Kasumi-1 (cell line): ENCODE measurements around the gene HOXA3.

ENCODE experiments used
- DNase-seq, 2 experiments: peaks; one replicate each; lab custom pipeline; 2025; lab: John Stamatoyannopoulos, UW

The HOXA3 gene

DNA sequence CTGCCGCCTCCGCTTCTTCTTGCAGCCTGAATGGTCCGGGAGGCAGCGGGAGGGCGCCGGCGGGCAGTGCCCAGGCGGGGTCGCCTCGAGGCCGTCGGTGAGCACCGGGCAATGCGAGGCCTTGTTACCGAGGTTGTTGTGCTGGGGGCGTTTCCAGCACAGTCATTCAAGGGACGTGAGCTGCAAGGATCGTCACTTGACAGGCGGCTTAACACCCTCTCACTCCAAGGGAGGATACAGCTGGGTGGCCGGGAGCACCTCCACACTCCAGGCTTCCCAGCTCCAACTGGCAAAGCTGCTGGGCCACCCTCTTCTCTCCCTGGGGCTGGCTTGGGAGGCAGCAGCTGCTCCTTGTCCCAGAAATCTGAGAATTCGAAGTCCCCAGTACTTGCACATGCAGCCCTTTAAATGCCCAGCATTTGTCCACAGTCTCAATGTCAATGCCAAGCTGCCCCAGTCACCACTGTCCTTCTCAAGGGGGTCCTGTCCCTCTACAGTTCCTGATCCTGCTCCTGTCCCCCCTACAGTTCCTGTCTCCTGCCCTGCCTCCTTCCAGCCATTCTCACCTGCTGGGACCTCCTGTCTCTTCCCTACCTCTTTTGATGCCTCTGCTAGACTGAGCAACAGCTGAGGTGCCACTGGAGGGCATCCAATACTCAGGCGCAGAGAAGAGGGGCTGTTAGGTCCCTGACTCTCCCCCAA is 37.1 kb upstream of the HOXA3 start:
- no peak for DNase-seq

DNA sequence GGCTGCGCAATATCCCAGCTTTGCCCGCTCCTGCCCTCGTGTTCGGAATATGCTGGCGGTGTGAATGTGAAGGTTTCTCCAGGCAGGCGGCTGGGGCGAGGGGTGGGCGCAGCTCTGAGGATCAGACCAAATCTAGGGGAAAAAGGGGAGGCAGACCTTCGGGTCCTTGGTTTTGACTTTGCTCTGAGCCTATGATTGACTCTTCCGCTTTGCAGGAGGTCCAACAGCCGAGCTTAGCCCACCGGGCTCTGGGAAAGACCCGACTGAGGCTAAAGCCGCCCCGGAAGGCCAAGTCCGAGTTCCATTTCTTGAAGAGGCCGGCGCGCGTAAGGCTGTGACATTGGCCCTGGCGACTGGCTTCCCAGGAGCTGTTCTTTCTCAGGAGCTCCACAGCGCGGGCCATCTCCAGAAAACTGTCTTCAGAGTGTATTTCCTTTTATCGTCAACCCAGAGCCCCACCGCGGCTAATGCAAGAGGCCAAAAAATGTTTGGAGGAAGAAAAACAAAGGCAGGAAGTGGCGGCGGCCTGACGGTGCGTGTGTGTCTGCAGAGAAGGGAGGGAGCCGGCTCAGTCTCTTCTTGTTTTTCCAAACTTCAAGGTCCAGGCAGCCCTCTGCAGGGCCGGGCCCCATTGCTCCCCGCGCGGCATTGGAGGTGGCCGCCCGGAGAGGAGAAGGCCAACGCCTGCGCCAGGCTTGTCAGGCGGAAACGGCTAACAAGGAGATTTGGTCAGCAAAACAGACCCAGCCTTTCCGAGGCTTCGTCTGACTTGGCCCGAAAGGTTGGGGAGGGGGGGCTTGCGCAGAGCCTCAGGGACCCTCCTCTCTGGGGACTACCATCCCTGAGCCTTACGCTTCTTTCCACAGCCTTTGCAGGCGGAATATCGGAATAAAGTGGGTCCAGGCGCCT is 36.3 kb upstream of the HOXA3 start:
- peak; percentile 72 to 79 for DNase-seq

DNA sequence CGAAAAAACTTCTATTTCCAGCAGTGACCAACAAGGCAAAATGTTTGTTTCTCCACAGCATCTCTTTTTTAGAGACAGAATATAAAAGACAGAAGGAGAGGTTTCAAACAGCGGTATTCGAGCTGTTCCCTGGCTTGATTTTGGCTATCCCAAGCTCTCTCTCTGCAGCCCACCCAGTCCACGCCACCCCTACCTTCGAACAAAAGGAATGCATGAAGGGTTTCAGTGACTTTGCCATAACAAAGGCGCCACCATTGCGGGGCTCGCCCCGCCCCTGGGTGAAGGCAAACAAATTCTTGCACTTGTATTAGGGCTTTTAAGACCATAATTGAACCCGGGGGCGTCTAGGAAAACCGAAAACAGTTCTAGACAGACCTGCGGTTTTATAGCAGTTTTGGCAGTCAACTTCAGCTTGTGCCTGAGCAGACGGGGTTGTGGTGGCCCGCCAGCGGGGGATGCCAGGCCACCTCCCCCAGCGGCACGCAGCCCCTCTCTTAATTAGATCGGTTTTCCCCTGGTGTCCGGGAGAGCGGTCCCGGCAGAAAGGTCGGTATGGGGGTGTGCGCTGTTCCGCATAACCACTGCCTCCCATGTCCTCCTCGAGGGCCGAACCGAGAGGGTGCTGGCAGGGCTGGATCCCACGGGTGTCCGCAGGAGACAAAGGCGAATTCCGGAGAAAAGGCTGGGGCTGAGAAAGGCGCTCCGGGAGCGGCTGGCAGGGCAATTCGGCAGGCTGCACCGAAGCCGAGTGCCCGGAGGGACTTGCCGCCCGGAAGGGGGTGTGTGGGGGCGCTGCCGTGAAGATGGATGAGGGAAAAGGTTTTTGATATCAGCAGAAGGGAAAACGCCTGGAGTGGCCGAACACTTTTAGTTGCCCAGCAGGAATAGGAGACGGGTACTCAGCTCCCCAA is 35.3 kb upstream of the HOXA3 start:
- peak in 1 of 2 experiments; percentile 49 for DNase-seq

DNA sequence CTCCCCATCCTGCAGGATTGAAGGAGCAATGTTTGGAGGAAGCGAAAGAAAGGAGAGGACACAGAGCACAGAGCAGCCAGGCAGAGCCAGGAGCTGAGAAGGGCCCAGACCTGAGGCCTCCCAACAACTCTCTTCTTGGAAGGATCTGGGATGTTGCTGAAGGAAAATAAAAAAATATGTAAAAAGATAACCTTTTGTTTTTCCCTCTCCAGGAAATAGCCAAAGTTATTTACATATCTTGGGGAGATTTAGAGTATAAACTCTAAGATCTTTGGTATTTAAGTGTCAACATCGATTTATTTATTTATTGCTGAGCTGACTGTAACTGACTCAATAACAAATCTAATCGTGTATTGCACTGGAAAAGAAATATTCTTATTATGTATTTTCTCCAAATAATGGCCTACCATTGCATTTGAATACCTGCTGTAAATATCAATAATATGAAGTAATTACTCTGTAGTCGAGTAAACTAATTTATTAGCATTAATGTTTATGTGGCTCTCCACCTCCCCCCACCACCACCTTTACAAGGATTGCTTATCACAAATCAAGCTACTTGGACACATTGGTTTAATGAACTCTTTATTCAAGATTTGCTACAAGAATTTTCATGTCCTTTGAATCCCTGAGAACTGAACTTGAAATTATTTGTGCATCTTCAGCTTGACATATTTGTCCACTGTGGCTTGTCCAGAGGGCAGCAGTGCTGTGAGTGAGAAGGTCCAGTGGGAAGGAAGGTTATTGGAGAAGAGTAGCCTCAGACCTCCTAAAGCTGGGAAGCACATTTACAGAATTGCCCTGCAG is 34.5 kb upstream of the HOXA3 start:
- DNase-seq: no peak

DNA sequence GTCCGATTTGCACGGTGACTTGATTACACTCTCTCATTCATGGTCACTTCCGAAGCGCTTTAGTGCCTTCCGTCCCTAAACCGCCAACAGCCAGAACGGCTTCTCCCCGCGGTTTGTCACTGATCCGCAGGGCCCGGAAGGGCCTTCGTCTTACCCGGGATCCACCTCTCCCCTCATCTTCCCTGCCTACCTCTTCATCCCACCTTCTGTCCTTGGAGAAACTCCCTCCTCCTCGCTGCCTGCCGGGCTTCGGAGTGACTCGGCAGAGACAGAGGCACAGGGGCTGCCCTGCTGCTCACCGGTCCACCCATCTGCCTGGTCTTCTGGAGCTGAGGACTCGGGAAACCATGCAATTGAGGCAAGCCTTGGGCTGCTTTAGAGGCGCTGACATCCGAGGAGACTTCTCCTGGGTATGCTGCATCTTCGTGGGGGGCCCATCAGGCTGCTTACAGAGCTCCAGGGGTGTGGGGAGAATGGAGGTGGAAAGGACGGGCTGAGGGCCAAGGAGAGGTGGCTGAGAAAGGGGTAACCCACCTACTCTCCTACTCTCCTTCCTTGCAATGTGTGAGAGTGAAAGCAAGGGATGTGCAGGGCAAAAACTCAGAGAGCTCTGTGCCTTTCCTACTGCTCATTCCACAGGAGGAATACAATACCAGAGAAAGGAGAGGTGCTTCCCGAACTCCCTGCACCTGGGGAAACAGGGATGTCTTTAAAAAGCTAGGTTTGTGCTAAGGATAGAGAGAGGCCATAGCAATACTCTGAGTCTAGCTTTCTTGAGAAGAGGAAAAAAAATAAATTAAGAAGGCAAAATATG is 33.7 kb upstream of the HOXA3 start:
- no peak for DNase-seq

DNA sequence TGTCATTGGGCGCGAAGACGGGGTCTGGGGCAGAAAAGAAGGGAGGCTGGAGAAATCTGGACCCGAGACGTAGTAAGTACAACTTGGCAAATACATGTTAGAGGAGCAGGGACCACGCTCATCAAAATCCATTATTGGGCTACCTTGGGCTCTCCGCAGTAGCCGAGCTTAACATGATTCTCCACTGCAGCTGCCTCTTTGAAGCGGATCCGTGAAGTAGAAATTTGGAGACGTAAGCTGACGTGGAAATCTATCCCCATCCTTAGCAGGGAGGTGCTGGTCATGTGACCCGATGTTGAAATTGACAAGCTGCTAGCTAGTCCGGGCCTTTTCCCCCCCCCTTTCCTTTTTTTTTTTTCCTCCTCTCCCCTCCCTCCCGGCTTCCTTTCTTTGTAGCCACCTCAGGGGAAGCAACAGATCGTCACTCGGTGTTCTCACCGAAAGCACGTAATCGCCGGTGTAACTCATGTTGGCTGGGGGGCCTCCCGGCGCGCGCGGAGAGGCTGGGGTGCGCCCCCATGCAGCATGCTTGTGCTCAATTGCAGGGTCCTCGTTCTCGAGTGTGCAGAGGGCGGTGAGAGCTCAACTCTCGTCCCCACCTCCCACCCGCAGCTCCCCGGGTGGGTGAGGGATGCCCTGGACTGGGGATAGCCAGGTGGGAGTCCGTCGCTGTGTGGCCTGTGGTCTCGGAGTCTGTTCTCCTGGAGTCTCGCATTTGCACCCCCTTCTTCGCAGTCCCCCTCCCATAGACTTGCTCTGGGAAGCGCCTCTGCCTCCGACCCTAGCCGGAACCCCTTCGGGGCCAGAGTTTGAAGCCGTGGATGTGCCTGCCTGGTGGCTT is 32.9 kb upstream of the HOXA3 start, which contains the start of gene HOXA11:
HOXA11 (minus strand) TSS at position 220 of the 841 bp plus-strand sequence; CDS start at position 132, 88 bp downstream.
- peak; percentile 52 to 62 for DNase-seq

DNA sequence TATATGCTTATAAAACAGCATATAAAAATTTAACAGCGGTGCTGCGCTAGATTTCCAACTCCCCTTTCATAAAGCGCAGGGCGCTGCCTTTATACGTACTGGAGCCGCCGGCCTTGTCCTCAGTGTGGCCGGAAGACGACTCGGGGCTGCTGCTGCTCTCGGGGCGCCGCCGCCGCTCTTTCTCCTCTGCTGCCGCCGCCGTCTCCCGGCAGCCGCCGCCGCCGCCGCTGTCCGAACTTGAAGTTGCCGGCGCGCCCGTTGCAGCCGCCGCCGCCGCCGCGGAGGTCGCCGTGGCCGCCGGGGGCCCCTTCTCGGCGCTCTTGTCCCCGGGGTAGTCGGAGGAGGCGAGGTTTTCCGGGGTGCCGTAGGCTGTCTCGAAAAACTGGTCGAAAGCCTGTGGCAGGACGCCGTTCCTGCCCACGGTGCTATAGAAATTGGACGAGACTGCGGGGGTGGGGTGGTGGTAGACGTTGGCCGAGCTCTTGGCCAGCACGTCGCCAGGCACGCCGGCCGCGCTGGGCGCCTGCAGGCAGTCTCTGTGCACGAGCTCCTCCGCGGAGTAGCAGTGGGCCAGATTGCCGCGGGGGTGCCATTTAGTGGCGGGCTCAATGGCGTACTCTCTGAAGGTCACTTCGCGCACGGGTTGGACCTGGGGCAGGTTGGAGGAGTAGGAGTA is 32.1 kb upstream of the HOXA3 start:
- peak; percentile 42 to 57 for DNase-seq

DNA sequence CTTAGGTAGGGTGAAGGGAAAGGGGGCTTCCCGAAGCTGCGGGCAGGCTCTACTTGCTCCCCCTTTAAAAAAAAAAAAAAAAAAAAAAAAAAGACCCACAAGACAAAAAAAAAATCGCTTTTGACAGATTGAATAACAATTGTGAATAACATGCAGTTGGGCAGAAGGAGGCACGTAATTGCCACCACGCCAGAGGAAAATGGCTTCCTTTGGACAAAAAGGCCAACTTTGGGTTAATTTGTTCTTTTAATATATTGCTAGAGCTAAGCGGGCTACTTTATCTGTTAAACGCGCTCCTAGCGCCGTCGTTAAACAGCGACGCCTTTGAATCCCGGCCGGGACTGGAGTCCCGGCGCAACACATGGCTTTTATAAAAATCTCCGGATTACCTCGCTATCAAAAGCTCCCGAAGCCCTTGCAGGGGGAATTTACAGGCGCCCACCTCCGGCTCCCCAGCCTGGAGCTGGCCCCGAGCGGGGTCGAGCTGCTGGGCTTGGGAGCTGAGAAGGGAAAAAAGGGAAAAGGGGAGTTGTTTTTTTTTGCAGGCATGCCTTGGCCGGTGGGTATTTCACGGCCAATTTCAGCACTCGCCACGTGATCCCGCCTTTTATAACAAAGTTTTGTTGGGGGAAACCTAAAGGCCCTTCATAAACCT is 31.4 kb upstream of the HOXA3 start:
- peak; percentile 48 to 55 for DNase-seq

DNA sequence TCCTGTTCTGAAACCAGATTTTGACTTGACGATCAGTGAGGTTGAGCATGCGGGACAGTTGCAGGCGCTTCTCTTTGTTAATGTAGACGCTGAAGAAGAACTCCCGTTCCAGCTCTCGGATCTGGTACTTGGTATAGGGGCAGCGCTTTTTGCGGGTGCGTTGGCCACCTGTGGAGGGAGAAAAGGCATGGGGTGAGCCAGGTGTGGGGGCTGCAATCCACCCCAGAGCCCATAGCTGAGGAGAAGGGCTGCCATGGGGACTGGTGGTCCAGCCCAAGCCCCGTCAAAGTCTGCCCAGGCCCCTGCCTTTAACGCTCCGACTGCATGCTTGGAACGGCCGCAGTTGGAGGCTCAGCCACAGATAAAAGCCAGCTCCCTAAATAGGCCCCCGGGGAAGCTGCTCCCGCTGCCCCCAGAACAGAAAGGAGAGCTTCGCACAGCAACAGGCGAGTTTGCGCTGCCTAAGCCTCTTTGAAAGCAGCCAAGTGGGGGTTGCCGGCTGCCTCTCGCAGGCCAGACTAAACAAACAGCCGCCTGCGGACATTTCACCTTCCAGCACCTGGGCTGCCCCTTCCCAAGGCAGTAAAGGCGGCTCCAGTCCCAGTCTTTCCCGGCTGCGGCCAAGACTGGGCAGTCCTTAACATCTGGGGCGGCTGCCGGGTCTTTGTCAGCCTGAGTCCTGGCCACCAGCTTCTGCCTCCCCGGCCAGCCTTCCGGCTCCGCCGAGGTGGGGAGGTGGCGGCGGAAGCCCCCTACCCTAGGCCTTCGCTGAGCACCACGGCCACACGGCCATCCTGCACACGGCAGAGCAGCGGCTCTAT is 30.7 kb upstream of the HOXA3 start:
- no peak for DNase-seq

DNA sequence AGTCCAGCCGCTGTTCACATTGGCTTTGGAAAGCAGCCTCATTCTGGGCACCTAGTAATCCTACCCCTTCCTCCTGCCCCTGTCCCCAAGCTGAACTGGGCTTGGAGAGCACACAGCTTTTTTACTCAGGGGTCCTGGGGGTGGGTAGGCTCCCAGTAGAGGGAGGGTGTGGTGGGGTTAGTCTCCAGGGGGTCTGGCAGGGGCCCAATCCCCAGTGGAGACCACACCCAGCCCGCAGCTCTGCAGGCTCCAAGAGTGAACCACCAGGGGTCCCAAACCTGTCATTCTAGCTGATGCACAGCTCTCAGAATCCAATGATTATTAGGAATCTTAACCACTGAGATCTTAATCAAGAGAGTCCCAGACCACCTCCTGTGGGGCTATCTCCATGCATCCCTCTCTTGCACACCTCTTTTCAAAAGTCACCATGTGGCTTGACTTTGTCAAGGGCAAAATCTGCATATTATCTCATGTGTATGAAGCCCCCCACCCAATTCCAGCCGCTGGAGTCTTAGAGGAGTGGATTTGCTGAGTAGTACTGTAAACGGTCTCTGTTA is 30.0 kb upstream of the HOXA3 start:
- DNase-seq: no peak

DNA sequence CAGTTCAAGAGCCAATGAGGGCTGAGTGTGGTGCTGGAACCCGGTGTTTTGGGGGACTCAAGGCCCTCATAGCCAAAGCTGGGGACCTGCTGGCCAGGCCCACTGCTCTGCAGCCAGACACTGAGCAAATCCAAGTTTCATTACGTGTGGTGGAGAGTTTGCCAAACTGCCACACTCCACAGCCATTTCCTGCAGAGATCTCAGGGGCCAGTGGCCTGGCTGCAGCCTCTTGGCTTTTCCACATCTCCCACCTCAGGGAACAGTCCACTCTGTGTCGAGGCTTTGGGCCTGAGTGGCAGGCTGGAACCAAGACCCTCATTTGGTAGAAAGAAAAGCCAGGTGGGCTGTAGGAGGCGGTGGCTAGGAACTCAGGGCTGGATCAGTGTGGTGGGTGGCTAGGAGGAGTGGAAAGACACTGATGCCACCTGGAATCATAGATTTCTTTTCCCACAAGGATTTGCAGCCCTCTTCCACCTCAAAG is 29.5 kb upstream of the HOXA3 start:
- no peak for DNase-seq

DNA sequence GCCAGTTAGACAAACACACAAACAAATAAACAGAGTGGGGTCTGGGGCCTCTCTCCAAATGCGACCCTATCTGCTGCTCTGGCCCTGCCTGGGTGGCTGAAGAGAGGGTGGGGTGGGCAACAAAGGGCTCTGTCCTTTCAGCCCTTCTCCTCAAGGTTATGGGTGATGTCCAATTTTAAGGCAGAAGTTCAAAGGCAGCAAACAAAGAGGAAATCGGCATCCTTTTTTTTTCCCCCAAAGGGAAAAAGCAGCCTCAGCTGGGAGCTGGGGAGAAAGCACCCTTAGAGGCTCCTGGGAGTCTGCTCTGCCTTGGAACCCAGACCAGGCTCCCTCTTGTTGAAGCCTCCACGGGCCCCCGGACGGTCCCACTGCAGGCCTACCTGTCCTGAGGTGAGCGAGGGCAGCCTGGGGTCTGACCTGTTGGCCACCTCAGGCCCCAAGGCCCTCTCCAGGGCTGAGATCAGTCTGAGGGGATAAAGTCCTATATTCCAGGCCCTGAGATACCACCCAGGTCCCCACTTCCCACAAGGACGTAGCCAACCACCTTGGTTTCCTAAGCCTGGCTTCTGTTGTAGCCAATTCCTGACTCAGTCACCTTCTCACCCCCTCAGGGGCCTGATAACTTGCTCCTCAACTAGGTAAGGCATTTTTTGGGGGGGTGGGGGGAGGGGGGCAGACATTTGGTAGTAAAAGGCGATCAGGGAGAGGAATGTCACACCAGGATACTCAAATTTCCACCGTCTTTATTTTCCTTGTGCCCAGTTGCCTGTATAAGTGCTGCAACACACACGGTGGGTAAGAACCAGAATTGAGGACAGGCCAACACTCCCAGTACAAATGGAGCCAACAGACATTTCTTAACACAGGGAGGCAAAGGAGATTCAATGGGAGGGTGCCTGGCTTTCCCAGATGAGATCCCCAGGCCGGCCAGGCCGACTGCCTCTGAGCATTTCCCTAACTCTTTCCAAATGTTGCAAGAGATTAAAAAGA is 28.3 kb upstream of the HOXA3 start:
- DNase-seq: no peak

DNA sequence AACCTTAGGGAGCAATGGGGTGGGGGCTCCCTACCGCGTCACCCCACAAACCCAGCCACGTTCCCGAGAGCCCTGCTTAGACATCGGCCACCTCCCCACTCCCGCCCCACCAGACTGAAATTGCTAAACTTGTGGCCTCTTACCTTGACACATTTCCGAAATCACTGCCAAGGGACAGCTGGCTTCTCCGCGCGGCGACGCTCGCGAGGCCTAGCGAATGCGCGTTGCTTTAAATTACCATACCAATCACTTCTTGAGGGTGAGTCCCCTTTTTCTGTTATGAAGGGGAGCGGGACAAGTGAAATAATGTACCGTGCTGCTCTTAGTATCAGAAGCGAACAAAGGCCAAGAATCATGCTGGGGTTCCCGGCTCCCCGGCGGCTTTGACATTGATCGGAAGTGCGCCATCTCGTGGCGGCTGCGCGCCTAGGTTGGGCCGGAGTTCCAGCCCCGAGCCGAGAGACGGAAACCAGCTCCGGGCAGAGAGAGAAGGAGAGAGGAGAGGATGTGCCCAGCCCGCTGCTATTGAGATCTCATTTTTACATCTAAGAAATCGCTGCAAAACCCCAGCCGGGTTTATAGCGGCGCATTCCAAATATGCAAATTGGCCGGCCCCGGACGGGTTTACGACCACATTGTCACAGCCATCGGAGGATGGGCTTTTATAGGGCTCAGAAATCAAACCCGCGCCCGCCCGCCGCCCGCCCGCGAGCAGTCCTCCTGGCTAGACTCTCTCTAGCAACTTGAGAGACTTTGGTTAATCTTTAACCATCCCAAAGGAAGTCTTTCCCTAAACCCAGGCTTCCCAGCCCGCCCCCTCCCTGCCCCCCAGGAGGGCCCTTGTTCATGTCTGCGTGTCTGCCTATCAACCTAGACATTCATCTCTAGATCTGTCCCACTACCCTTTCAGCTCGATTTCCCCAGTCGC is 27.4 kb upstream of the HOXA3 start:
- DNase-seq: peak; percentile 76 to 92

DNA sequence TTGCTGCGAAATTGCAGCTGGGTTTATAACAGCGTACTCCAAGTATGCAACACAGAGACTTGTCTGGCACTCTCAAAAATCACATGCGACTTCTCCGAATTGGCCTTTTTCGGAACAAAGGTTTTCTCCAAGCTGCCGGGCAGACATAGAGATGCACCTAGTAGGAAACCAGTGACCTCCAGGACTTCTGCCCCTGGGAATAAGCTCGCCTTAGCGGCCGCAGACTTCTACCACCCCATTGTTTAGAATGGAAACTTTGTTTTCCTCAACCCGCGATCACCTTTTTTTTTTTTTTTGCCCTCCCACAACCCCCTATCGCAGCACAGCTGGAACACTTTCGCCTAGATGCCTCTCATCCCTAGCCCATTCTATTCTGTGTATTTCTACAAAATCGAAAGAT is 26.6 kb upstream of the HOXA3 start:
- no peak for DNase-seq

DNA sequence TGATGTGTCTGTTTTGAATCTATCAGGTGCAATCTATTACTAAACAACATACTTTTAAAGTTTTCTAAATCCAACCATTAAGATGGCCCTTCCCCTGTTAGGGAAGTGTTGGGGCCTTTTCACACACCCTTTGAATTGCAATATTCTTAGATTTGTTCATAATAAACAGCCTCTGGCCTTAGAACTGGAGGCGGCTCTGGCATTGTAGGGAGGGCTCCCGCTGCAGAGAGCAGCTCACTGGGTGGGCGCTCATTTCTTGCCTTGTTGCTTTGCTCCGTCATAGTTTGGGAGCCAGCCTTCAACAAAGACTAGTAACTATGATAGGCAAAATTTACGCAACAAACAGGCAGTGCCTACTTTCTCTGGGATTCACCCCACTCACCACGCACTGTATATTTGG is 26.0 kb upstream of the HOXA3 start:
- DNase-seq: no peak
